HG03135 (cell line): ENCODE measurements around the gene AMMECR1.
"Not testable (repeated sequence)": the region's sequence is repeated elsewhere in the genome, so short reads cannot be mapped to it uniquely, and the experiment has no call there.

Experiments
- ATAC-seq: cut with Tn5 transposase; IDR thresholded peaks from one replicate; pipeline ENCODE4 v1.9.1; 2021; ENCODE audit warnings: mild to moderate bottlenecking, moderate library complexity; ENCODE audit not compliant: unreplicated experiment

Gene AMMECR1

DNA sequence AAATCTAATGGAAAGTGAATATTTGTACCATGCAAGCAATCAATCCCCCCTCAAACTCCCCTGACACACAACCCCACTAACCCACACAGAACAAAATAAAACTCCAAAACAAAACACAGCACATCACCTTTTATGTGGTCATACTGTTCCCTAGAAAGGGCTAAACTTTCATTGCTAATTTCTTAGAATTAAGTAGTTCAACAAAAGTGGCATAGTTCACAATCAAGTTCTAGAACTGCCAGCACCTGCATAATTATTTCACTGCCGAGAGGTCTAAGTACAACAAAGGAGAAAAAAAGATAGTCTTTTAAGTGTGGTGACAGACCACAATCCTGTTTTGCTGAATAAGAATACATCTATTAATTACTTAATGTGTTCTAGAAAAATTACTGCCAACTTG lies 58.8 kb downstream of the AMMECR1 start:
- no peak for ATAC-seq

GRCh38 chrX:110258552-110258951 lies 59.3 kb downstream of the AMMECR1 start:
- no peak for ATAC-seq

DNA sequence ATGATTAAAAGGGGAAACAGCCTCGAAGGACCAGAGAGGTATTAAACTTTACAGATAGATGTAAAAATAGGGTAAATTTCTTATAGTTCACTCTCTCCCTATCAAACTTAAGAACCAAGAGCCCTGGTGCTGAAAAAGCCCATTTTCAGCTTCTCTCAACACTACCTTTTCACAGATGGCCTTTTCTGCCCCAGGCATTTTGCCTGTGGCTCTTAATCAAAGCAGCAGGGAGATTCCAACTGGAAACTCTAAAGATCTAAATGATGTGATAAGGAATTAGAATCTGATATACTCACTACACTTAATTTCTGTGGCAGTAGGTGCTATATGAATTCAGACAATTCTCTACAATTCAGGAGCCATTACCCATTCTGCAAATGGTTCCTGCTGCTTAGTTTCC lies 60.0 kb downstream of the AMMECR1 start:
- ATAC-seq = no peak

DNA sequence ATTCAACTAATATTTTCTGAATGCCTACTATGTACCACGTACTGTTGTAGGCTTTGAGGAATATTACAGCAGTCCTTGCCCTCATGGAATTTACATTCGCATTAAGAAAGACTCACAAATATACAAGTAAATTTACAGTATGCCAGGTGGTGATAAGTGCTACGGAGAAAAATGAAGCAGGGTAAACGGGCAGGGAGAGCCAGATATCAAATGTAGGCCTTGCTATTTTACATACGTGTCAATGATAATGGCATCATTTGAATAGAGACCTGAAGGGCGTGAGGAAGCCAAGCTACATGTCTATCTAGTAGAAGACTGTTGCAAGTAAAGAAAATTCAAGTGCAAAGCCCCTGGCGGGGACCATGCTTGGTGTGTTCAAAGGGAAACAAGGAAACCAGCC lies 65.2 kb downstream of the AMMECR1 start:
- no peak for ATAC-seq

DNA sequence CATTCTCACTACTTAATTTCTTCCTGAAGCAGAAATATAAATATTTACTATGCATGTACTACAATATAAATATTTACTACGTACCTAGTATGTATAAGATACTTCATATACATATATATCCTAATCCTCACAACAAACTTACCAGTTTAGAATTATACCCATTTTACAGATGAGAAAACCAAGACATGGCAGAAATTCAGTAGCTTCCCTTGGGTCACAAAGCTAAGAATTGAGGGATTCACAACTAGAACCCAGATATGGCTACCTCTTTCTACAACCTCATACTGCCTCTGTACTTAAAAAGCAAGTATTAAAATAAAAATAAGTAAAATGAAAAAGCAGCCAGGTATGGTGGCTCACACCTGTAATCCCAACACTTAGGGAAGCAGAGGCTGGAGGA lies 65.9 kb downstream of the AMMECR1 start:
- no peak for ATAC-seq

GRCh38 chrX:110251526-110251925 lies 66.4 kb downstream of the AMMECR1 start:
- ATAC-seq = no peak

- no peak for ATAC-seq
Measured at GRCh38 chrX:110250847-110251246, 67.0 kb downstream of the AMMECR1 start.

DNA sequence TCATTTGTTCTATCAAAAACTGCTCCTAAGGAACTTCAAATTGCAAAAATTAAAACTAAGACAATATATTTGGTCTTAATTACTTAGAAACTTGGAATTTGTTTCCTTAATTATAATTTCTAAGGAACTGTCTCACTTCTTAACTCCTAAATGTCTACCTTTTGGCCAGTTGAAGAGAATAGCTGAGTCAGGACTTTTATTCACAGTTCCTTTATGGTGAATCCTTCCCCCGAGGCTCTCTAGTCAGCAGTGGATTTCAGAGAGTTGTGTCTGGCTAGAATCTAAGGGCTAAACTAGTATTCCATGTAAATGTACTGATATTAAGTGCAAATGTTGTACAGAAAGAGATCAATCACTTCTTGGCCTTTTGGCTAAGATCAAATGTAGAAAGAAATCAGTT lies 69.3 kb downstream of the AMMECR1 start:
- ATAC-seq = no peak

- ATAC-seq = no peak
Measured at GRCh38 chrX:110245011-110245410, 72.9 kb downstream of the AMMECR1 start.

DNA sequence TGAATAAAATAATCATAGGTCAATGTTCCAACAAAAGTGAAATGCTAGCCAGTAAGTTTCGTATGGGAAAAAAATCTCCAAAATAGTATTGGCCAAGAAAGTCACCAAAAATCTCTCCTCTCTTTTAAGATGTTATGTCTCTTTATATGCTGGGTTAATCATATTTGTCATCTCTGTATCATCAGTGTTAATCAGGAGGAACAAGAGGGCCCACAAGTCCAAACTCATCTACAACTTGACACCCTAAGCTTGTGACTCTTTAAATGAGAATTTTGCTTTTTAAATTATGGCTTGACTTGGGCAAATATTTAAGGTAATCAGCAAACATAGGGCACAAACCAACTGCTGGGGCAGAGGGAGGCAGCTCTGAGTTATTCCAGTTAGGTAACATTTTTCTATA lies 75.5 kb downstream of the AMMECR1 start:
- ATAC-seq = no peak

DNA sequence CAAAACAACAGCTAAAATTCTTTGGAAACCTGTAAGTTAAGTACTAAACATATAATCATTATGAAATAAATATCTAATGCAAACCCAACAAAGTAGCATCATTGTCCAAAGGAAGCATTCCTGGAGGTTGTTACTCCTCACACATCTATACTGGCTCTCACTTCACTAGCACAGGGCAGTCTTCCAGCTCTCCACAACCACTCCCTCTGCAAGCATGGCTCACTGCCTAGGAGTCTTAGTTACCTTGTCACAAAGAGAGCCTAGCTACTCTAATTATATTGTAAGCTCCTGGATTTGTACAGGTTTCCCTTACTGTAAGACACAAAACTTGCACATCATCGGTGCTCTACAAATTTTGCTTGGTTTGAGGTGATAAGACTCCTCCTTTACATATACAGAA lies 76.1 kb downstream of the AMMECR1 start:
- ATAC-seq = no peak

GRCh38 chrX:110238259-110238658 lies 79.6 kb downstream of the AMMECR1 start:
- not testable (repeated sequence) for ATAC-seq

- ATAC-seq = not testable (repeated sequence)
Measured at GRCh38 chrX:110231485-110231884, 86.4 kb downstream of the AMMECR1 start.

- not testable (repeated sequence) for ATAC-seq
Measured at GRCh38 chrX:110229497-110230111, 88.3 kb downstream of the AMMECR1 start.

GRCh38 chrX:110228453-110228852 lies 89.4 kb downstream of the AMMECR1 start:
- ATAC-seq = no peak

GRCh38 chrX:110226931-110227330 lies 91.0 kb downstream of the AMMECR1 start:
- no peak for ATAC-seq

DNA sequence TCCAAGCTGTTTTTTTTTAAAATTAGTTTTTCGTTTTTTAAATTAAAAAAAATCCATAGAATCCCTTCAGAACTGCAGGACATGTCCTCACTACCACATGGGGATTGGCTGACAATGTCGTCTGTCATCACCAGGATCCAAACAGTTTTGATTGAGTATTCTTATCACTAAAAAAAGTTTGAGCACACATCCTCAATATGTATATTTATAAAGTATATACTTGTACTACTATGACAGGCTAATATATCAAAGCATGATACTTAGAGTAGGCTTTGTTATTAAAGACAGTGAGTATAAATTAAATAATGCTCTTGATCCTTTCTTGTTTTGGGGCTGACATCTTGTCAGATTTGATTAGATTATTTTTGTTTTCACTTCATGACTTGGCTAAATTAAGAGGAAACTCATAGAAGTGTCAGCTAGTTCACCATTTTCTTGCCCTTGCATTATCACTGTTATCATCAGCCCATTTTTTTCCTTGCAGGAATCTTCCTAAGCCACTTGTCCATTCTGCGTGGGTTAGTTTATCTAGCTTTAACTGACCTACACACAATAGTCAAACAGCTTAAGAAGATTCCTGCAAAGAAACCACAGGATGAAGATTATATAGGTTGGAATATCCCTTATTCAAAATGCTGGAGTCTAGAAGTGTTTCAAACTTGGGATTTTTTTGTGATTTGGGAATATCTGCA lies 92.8 kb downstream of the AMMECR1 start:
- ATAC-seq = no peak

DNA sequence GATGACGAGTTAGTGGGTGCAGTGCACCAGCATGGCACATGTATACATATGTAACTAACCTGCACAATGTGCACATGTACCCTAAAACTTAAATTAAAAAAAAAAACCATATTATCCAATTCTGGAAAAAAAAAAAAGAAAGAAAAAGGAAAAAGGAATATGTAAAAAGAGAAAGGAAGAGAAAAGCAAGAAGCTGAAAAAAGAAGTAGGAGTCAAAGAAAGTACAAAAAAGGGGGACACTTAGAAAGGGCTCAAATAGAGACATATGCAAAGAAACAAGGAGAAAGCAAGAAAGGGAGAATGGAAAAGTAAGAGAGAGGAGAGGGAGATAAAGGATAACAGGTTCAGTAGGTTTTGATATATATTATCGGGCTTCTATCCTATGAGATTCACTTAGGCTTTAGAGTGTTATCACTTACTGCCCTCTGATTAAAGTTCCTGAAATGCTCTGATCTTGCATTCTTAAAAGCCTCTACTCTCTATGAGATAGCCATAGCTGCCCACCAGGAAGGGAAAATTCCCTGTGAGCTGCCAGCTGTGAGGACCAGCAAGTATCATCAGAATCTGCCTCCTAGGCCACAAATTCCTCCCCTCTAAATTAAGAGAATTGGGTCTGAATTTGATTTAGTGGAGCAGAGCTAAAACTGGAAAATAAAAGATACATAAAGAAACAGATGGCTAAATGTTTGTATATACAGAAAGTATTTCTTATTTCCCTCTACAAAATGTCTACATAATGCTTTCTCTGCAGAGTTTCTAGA lies 95.2 kb downstream of the AMMECR1 start:
- no peak for ATAC-seq

DNA sequence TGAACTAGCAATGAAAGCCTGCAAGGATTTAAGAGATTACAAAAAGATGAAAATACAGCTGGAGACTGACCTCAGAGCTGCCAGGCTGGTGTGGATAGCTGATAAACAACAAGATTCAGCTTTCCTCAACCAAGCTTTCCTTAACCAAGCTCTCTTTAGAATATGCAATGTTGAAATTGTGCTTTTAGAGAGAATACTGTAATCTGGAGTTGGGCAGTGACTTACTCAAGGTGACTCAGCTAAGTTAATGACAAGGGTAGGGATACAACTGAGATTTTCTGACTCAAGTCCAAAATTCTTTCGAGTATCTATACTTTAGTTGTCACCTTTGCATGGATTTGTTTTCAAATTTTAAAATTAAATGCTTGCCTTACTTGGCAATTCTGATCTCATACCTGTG lies 98.0 kb downstream of the AMMECR1 start:
- no peak for ATAC-seq

GRCh38 chrX:110218591-110218990 lies 99.3 kb downstream of the AMMECR1 start:
- no peak for ATAC-seq

DNA sequence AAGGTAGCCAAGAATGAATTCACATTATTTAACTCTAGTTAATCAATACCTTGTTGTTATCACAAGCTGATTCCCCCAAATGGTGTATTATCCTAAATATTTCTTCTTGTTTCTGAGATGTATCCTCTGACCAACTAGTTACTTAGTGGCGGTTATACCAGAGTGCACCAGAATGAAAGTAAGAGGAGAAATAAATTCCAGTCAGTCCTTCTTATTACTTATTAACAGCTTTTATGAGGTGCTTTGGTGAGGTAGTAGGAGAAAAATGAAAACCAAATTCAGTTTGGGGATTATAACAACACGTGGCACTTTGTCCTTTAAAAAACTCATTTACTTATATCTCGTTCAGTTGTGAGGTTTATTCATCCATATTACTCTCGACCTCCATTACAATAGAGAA lies 101.9 kb downstream of the AMMECR1 start:
- no peak for ATAC-seq

GRCh38 chrX:110215411-110215810 lies 102.5 kb downstream of the AMMECR1 start:
- ATAC-seq = no peak
